AG04449 (cell line): ENCODE measurements around the gene COX7B2.

Experiments used
- CTCF ChIA-PET: fragments of 350-600 bp; formaldehyde crosslinking; extraction: SDS; loops from one replicate; lab custom pipeline; 2021; ENCODE audit warnings: antibody characterized with exemption; lab: Yijun Ruan, JAX
- POLR2A ChIA-PET: fragments of 400-600, 350-600 bp; formaldehyde crosslinking; extraction: SDS; loops from one replicate; lab custom pipeline; 2020; ENCODE audit warnings: antibody characterized with exemption, inconsistent platforms; lab: Yijun Ruan, JAX
- DNase-seq: peaks from one replicate; pipeline ENCODE4 v3.0.0-alpha.2; 2010; ENCODE audit warnings: low read depth, low spot score
- H3K4me3 ChIP-seq: 2 replicates; pipeline ENCODE4 v1.5.1; 2011; ENCODE audit warnings: low read depth, mild to moderate bottlenecking, control low read depth, low read length
- TF ChIP-seq, protein P1 (sequence below): IDR thresholded peaks from one replicate; pipeline ENCODE4 v1.5.1; 2011; ENCODE audit warnings: mild to moderate bottlenecking, moderate library complexity, low read length, control low read depth, inconsistent platforms; ENCODE audit not compliant: insufficient read depth; ENCODE audit errors: missing control alignments

COX7B2 gene, protein sequence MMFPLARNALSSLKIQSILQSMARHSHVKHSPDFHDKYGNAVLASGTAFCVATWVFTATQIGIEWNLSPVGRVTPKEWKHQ

DNA sequence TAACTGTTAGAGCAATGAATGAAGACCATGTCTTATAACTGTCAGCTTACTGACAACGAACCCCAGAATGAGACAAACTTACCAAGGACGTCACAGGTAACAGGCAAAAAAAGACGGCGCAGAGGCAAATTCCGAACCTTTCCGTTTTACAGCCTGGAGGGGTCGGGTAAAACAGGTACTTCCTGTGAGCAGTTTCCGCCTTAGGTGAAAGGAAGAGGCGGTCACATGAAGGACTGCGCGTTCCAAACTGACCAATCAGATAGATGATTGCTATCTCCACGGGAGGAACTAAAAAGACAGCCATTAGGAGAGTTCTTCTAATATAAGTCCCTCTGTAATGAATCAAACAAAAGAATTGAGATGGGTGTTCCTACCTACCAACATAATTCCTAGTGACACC is at the start of gene COX7B2:
Gene COX7B2, minus strand, starts transcription at position 168 of the 400 bp plus-strand sequence. CDS start 174,053 bp downstream, outside the sequence.
- CTCF ChIA-PET, result no interaction called here
- POLR2A ChIA-PET, result no interaction called here
- no peak for DNase-seq
- H3K4me3 ChIP-seq, result no peak within 1 kb of the TSS
- TF ChIP-seq, protein P1, sequence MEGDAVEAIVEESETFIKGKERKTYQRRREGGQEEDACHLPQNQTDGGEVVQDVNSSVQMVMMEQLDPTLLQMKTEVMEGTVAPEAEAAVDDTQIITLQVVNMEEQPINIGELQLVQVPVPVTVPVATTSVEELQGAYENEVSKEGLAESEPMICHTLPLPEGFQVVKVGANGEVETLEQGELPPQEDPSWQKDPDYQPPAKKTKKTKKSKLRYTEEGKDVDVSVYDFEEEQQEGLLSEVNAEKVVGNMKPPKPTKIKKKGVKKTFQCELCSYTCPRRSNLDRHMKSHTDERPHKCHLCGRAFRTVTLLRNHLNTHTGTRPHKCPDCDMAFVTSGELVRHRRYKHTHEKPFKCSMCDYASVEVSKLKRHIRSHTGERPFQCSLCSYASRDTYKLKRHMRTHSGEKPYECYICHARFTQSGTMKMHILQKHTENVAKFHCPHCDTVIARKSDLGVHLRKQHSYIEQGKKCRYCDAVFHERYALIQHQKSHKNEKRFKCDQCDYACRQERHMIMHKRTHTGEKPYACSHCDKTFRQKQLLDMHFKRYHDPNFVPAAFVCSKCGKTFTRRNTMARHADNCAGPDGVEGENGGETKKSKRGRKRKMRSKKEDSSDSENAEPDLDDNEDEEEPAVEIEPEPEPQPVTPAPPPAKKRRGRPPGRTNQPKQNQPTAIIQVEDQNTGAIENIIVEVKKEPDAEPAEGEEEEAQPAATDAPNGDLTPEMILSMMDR, result no peak

DNA sequence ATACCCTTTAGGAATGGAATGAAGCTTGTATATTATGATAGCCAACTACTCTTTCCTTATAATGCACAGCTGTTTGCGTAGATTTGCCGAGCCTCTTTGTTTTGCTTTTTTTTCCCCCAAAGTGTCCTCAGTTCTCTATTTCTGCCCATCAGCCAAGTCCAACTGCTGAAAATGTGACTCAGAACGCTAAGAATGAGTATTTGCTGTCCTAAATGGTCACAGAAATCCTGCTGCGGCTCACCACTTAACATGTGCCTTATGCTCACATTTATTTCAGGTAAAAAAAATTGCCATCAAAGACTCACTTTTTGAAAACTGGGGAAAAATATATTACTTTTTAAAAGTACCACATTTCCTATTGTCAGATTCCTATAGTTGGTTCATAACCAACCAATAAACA is 47.4 kb upstream of the COX7B2 start:
- no peak for DNase-seq
- no peak overlapping the region for H3K4me3 ChIP-seq
- ChIA-PET CTCF (no interaction called here), POLR2A (no interaction called here)
- TF ChIP-seq, protein P1, result no peak

DNA sequence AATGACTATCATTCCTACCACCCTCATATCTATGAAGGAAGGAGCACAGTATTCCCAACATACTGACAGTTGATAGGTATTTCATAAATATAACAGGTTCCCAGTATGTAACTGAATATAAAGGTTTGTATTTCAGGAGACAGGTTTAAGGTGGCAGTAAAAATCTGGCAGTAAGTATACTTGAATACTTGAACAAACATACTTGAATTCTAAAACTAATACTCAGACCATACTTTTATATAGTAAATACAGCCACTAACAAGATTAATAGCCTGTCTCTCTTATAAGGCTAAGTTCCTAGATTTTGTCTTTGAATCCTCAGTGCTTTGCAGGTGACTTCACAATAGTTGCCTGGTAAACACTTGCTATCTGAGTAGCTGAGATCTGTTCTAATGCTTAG is 46.6 kb upstream of the COX7B2 start:
- CTCF ChIA-PET, result no interaction called here
- POLR2A ChIA-PET, result no interaction called here

DNA sequence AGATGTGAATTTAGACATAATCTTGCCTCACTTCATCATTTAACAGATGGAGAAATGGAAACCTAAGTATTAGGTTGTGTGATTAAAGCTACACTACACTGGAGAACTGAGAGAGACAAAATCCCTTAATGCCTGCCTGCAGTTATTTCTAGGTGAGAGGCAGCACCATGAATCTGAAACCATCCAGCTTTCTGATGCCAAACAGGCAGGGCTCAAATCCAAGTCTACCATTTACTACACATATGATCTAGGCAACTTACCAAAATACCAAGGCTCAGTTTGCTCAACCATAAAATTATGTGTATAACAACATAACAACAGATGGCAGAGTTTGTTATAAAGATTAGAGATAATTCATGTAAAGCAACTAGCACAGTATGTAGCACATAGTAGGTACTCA is 45.6 kb upstream of the COX7B2 start:
- no peak overlapping the region for H3K4me3 ChIP-seq
- POLR2A ChIA-PET, result no interaction called here
- DNase-seq, result no peak
- TF ChIP-seq, protein P1, result no peak
- CTCF ChIA-PET, result no interaction called here

More for the DNA sequence above, 46.6 kb upstream of the COX7B2 start:
- TF ChIP-seq, protein P1, result no peak
- no peak for DNase-seq
- H3K4me3 ChIP-seq, result no peak overlapping the region

DNA sequence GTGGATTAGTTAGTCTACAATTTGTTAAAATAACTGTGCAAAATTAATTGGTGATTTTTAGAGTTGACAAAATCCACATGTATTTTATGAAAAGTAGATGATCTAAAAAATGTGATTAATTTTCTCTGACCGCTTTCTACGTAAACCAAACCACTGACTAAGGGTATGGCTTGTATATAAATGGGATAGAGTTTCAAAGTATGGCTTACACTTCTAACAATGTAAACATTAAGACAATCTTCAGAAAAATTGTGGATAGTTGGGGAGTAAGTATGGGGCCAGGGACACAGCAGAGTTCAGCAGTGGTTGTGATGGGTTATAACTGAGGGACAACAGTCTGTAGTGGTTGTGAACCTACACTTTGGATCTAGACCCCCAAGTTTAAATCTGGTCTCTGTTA is 44.5 kb upstream of the COX7B2 start:
- TF ChIP-seq, protein P1, result no peak
- H3K4me3 ChIP-seq, result no peak overlapping the region
- ChIA-PET CTCF (interaction anchor here (1.4 kb wide), 1 partner anchor 16 kb away, joined by 5 read pairs; no protein-coding TSS in a partner anchor), POLR2A (no interaction called here)
- DNase-seq, result no peak

DNA sequence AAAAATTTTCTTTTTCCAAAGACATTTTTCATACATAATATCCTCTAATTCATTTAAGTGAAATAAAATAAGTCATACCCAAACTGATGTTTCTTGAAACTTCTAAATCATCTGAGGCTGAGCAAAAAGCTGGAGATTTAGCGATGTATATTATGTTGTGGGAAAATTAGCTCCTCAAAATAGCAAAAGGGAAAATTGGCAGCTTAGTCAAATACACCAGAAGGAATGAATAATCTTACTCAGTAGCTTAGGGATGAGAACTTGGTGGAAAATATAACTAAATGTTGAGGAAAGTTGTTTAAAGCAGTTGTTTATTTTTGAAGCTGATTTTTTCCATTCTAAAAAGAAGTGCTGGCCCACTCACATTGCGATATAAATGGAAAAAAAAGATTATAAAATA is 43.4 kb upstream of the COX7B2 start:
- no peak for DNase-seq
- no peak overlapping the region for H3K4me3 ChIP-seq
- ChIA-PET POLR2A (no interaction called here), CTCF (interaction anchor here (1.4 kb wide), 1 partner anchor 15 kb away, joined by 5 read pairs; no protein-coding TSS in a partner anchor)
- TF ChIP-seq, protein P1, result no peak
